ENCODE results near the gene DCC.

DCC gene

GRCh38 chr18:52426041-52426440, 86.0 kb downstream of the DCC start:
- DNase-seq (ENCODE audit: low read depth), result no peak

- DNase-seq (ENCODE audit: low read depth), result no peak
Observed at GRCh38 chr18:52426462-52426861, 86.5 kb downstream of the DCC start.

GRCh38 chr18:52427521-52428175, 87.7 kb downstream of the DCC start:
- DNase-seq (ENCODE audit: low read depth), result no peak

GRCh38 chr18:52431683-52432082, 91.7 kb downstream of the DCC start:
- DNase-seq (ENCODE audit: low read depth), result no peak

- no peak for DNase-seq (ENCODE audit: low read depth)
Observed at GRCh38 chr18:52433797-52434196, 93.8 kb downstream of the DCC start.

- DNase-seq (ENCODE audit: low read depth), result no peak
Observed at GRCh38 chr18:52435301-52435700, 95.3 kb downstream of the DCC start.

- no peak for DNase-seq (ENCODE audit: low read depth)
Observed at GRCh38 chr18:52437161-52437560, 97.2 kb downstream of the DCC start.

GRCh38 chr18:52439457-52439856, 99.5 kb downstream of the DCC start:
- DNase-seq (ENCODE audit: low read depth), result no peak

GRCh38 chr18:52441794-52442193, 101.8 kb downstream of the DCC start:
- no peak for DNase-seq (ENCODE audit: low read depth)

GRCh38 chr18:52442686-52443085, 102.7 kb downstream of the DCC start:
- DNase-seq (ENCODE audit: low read depth), result no peak

- DNase-seq (ENCODE audit: low read depth), result no peak
Observed at GRCh38 chr18:52451256-52451655, 111.3 kb downstream of the DCC start.

GRCh38 chr18:52451851-52452250, 111.9 kb downstream of the DCC start:
- no peak for DNase-seq (ENCODE audit: low read depth)

- DNase-seq (ENCODE audit: low read depth), result no peak
Observed at GRCh38 chr18:52452427-52452826, 112.4 kb downstream of the DCC start.

GRCh38 chr18:52459890-52460289, 119.9 kb downstream of the DCC start:
- no peak for DNase-seq (ENCODE audit: low read depth)

- no peak for DNase-seq (ENCODE audit: low read depth)
Observed at GRCh38 chr18:52462853-52463252, 122.9 kb downstream of the DCC start.

- no peak for DNase-seq (ENCODE audit: low read depth)
Observed at GRCh38 chr18:52465391-52465790, 125.4 kb downstream of the DCC start.

- DNase-seq (ENCODE audit: low read depth), result no peak
Observed at GRCh38 chr18:52468496-52468895, 128.5 kb downstream of the DCC start.

GRCh38 chr18:52475325-52475724, 135.3 kb downstream of the DCC start:
- DNase-seq (ENCODE audit: low read depth), result no peak

- DNase-seq (ENCODE audit: low read depth), result no peak
Observed at GRCh38 chr18:52481116-52481515, 141.1 kb downstream of the DCC start.

GRCh38 chr18:52484977-52485376, 145.0 kb downstream of the DCC start:
- no peak for DNase-seq (ENCODE audit: low read depth)

GRCh38 chr18:52486052-52486451, 146.1 kb downstream of the DCC start:
- no peak for DNase-seq (ENCODE audit: low read depth)

GRCh38 chr18:52489396-52490306, 149.7 kb downstream of the DCC start:
- no peak for DNase-seq (ENCODE audit: low read depth)

- DNase-seq (ENCODE audit: low read depth), result no peak
Observed at GRCh38 chr18:52496426-52496825, 156.4 kb downstream of the DCC start.

GRCh38 chr18:52499016-52499415, 159.0 kb downstream of the DCC start:
- no peak for DNase-seq (ENCODE audit: low read depth)

Data from fibroblast of gingiva (primary cell).